Fibroblast of skin of left biceps (primary cell): ENCODE results near the gene RUNX3.
A peak's percentile ranks its signal among the peaks of the same experiment; 100 is the strongest.

Source experiments
- DNase-seq, 2 experiments: peaks; one replicate each; pipeline ENCODE4 v3.0.0-alpha.2; 2013; ENCODE audit warnings: low read depth in 2 of 2

The RUNX3 gene

GRCh38 chr1:24946861-24947658 is 17.0 kb upstream of the RUNX3 start:
- no peak for DNase-seq

- no peak for DNase-seq
Observed at GRCh38 chr1:24945354-24946326, 15.6 kb upstream of the RUNX3 start.

GRCh38 chr1:24944318-24944717 is 14.2 kb upstream of the RUNX3 start:
- DNase-seq: no peak

DNA sequence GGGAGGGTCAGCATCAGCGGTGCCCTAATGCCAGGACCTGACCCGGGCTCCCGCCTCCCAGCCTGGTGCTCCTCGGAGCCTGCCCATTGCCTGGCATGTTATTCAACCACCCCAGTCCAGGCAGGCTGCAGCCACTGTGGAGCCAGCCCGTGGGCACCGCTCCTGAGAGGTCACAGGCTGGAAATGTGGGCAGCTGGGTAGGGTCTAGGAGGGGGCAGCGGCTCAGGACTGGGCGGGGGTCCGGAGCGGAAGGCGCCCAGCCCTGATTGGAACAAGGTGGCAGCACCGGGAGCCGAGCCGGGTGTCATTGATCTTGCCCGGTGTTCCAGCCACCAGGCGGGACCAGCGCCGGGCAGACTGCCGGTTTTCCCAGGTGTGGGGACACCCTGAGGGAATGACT is 12.7 kb upstream of the RUNX3 start:
- DNase-seq: no peak

GRCh38 chr1:24941564-24941963 is 11.5 kb upstream of the RUNX3 start:
- DNase-seq: no peak

DNA sequence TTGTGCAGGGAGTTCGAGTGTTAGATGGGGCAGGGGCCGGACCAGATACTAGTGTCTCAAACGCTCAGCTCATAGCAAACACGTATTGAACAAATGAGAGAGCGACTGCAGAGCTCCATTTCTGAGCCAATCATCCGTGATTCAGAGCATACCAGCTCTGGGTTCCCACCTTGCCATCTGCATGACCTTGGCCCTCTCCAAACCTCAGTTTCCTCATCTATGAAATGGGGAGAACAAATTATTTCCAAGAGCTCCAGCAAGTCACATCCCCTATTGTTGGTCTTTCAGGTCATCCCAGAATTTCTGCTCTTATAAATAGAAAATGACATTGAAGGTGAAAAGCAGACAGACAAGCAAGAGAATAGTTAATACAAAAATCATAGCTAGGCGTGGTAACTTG is 10.2 kb upstream of the RUNX3 start:
- DNase-seq: no peak

DNA sequence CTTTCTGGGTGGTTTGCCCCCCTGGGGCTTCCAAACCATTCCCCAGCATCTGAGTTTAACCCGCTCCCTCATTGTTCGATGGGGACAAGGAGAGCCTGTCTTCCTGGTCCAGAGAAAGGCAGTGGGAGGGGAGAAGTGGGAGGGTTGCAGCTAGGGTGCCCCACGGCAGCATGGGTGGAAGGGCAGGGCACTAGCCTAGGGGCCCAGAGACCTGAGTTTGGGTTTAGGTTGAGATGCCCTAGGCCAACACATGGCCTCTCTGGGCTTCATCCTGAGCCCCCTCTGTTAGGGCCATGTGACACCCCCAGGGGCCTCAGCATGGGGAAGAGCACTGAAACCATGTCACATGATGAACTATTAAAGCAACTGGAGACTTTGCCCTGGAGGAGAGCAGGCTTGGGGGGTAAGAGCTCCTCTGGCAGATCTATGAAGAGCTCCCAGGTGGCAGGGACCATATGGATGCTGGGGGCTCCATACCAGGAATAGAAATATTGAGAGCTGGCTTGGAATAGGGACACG is 9.7 kb upstream of the RUNX3 start:
- no peak for DNase-seq

- no peak for DNase-seq
Observed at GRCh38 chr1:24939040-24939674, 9.1 kb upstream of the RUNX3 start.

- no peak for DNase-seq
Observed at GRCh38 chr1:24938276-24938675, 8.2 kb upstream of the RUNX3 start.

DNA sequence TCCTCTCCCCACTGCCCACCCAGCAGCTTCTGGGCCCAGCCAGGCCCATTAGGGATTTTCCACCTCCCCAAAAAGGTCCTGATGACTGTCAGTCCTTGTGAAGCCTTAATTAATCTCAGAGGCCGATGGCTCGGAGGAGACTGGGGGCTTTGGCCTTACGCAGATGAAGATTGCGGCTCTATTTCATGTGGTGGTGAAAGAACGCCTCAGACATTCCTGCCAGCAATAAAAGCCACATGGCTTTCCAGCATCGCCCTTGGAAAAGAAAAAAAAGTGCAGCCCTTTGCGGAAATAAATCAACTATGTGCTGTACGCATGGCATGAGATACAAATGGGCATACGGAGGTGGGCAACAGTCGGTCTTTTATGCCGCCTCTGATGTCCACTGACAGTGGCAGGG is 6.6 kb upstream of the RUNX3 start:
- DNase-seq: peak; percentile 28 to 39

GRCh38 chr1:24935615-24936484 is 5.8 kb upstream of the RUNX3 start:
- DNase-seq: no peak

DNA sequence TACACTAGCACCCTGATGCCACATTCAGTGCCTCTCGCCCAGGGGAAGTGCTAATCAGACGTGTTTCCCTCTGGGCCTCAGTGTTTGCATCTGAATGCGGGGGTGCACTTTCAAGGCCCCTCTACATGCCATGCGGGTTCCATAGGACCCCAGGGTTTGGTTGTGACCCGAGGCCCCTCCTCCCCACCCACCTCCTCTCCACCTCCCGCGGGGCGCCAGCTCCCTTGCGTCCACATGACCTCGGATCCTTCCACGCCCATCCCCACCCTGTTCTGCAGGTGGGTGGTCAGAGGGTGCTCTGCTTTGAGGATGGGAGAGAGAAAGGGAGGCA is 5.1 kb upstream of the RUNX3 start:
- no peak for DNase-seq

GRCh38 chr1:24934310-24935195 is 4.5 kb upstream of the RUNX3 start:
- no peak for DNase-seq

DNA sequence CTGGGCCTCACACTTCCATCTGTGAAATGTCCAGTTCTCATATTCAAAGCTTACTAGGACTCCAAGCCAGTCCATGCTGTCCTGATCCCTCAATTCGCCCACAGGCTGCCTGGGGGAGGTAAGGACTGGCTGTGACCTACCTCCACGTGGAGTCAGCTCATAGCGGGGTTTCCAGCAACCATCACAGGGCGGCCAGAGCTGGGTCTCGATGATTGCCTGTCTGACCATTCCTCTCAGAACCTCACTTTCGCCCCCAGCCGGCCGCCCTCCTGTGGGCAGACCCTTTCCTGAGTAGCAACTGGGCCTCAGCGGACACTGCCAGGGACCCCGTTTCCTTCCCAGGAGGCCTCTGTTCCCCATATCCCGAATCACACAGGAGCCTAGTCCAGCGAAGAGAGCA is 3.4 kb upstream of the RUNX3 start:
- no peak for DNase-seq

DNA sequence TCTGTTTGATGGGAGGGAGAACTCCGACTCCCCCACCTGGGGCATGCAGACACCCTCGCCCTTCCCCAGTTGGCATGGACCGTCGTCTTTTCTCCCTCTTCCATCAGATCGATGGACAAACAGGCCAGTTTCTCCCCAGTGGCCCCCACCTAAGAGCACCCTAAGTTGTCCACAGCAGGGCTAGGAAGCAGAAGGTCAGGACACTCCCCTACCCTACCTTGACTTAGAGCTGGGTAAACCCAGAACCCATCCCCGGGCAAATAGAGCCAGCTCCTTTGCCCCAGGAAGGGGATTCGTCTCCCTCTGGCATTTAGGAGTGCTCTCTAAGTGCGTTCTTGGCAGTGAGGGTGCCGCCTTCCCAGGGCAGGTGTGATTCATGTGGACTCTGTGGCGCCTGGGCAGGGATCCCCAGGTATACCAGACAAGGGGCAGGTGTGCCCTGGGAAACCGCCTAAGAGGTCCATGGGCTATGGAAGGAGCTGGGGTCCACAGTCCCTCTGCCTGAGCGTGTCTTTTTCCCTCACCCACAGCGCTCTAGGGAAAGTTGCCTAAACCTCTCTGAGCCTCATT is 2.7 kb upstream of the RUNX3 start:
- no peak for DNase-seq

DNA sequence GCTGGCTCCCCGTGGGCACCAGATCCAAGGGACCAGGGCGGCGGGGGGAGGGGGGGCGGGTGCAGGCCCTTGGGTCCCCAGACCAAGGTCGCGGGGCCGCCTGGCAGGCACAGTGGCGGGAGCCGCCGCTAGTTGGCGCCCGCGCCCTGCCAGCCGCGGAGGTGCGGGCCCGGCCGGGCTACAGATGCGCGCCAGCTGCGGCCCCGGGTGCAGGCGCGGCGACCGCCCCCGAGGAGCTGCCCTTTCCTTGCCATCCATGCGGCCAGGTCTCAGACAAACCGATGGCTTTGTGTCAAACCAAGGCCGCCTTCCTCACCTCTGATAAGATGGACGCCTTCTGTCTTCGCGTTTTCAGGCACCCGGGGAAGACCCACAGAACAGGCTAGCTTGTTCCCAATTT is 2.2 kb upstream of the RUNX3 start:
- no peak for DNase-seq

DNA sequence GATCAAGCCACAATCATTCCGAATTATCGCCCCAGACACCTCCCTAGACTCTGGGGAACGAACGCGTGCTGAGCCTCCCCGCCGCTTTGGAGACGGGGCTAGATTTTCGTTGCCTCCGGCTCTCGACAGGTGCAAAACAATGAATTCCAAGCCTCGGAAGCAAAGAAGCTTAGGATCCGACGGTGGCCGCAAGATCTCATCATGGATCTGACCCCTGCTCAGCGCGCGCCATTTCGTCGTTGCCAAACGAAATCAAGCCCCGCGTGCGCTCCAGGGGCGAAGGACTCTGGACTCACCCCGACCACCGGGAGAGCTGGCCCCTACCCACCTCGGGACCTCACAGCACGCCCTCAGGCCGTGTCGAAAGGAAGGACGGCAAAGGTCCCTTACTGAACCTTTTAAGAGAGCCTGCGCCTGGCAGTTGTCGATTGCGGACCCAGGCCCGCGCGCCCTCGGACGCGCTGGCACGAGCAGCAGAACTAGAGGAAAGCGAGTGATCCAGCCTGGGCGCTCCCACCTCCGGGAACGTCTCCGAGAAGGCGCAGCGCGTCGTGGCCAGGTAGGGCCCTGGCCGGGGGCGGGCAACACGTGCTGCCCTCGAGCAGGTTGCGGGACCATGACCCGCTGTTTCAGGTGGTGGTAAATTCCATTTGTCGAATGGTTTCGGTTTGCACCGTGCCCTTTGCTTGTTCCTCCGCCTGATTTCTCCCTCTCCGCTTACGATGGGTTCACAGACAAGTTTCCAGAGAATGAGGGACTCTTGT is 1.6 kb upstream of the RUNX3 start:
- DNase-seq: no peak

GRCh38 chr1:24931146-24931467 is 1.0 kb upstream of the RUNX3 start:
- no peak for DNase-seq
